Cardiac fibroblast (primary cell): Measurements from ENCODE around the gene NME7.
A peak's percentile ranks its signal among the peaks of the same experiment; 100 is the strongest.

ENCODE experiments used
- DNase-seq, 2 donors: peaks; one replicate each; pipeline versions ENCODE4 v3.0.0 to v3.0.0-alpha.2; 2010; ENCODE audit warnings: low read depth in 2 of 2
- H3K4me3 ChIP-seq, 2 donors: replicated peaks in 1 of 2; 1 replicate in 1 of 2; 2 replicates in 1 of 2; pipeline ENCODE4 v1.5.1; 2011; ENCODE audit warnings: low read depth in 2 of 2, low read length in 2 of 2, mild to moderate bottlenecking in 2 of 2, moderate library complexity in 1 of 2
- TF ChIP-seq, protein P1 (sequence below): IDR thresholded peaks from one replicate; pipeline ENCODE4 v1.5.1; 2011; ENCODE audit warnings: low read depth, mild to moderate bottlenecking, low read length, inconsistent platforms

Gene NME7

DNA sequence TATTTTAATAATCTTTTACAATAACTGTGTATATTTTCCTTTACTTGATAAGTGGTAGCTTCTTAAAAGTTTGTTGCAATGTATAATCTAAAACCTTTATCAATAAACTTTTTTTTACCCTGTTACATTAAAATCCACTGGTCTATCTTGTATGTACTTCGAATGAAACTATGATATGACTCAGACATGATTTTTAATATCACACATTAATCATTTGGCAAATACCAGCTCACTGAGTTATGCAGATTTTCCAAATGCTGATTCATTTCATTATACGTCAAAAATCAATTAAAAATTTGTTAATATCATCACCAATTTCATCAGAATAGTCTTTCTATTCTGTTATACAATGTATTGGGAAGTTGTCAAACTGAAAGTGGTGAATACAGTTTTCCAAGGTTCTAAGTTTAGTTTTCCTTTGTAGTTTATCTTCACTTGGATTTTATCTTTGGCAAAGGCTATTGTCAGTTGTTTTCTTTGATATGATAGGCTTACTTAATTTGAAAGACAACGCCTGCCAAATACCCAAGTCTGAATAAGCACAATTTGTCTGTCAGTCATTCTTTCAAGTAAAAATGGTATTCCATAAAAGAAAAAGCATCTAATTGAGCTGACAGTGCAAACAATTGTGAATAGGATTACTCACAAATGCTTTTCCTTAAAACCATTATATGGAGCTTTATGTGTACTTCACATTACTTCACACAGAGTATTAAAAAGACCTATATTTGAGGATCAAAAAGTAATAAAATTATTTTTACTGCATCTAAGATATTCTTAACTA, 127.0 kb downstream of the NME7 start:
- H3K4me3 ChIP-seq: no peak overlapping the region
- TF ChIP-seq, protein P1, sequence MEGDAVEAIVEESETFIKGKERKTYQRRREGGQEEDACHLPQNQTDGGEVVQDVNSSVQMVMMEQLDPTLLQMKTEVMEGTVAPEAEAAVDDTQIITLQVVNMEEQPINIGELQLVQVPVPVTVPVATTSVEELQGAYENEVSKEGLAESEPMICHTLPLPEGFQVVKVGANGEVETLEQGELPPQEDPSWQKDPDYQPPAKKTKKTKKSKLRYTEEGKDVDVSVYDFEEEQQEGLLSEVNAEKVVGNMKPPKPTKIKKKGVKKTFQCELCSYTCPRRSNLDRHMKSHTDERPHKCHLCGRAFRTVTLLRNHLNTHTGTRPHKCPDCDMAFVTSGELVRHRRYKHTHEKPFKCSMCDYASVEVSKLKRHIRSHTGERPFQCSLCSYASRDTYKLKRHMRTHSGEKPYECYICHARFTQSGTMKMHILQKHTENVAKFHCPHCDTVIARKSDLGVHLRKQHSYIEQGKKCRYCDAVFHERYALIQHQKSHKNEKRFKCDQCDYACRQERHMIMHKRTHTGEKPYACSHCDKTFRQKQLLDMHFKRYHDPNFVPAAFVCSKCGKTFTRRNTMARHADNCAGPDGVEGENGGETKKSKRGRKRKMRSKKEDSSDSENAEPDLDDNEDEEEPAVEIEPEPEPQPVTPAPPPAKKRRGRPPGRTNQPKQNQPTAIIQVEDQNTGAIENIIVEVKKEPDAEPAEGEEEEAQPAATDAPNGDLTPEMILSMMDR: no peak
- peak; percentile 10 to 42 for DNase-seq

DNA sequence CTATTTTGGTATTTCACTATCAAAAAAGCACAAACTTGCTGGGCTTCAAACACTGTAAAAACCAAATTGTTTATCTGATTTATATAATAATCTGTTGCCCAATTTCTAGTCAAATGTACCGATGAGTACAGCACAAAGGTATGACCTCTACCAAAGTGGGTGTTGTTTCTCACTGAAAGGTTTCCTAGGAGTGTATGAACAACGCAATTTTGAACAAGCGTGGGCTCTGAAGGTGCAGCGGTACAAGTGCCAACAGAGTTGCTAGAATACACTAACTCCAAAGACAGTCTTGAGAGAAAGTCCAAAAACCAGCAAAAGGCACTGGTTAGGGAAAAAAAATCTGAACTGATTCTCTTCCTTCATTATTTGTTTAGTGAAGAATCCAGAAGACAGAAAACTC, 130.7 kb downstream of the NME7 start:
- DNase-seq: no peak
- TF ChIP-seq, protein P1: no peak
- H3K4me3 ChIP-seq: no peak overlapping the region

DNA sequence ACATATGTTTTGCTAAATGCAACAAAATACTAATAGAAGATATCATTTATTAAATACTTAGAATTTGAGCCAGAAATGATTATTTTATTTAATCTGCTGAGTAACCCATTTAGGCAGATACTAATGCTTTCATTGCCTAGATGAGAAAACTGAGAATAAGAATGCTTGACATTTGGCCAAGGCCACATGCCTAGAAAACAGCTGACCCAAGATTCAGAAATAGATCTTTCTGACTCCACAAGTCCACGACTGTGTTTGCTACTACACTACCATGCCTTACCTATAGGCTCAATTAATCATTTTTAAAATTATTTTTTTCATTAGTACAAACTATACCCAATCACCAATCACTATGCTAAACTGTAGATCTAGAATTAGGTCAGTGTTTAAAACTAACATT, 131.5 kb downstream of the NME7 start:
- DNase-seq: peak; percentile 20 to 49
- H3K4me3 ChIP-seq: no peak overlapping the region
- TF ChIP-seq, protein P1: no peak

DNA sequence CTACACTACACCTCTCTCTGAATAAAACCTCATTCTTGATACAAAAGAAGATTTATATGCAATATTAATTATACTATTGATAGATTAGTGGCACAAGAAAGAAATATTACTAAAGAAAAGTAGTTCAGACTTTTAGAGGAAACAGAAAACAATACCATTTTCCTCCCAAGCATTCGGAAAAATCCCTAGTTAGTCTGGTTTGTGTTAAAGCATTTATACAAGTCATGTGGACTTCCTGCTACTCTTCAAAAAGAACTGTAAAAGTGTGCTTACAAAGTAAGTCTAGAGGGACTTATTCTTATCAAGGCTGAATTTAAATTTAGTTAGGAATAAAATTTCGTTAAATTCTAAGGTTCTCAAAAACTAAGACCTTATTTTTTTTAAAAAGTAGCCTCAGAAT, 132.0 kb downstream of the NME7 start:
- no peak overlapping the region for H3K4me3 ChIP-seq
- DNase-seq: no peak
- TF ChIP-seq, protein P1: no peak

DNA sequence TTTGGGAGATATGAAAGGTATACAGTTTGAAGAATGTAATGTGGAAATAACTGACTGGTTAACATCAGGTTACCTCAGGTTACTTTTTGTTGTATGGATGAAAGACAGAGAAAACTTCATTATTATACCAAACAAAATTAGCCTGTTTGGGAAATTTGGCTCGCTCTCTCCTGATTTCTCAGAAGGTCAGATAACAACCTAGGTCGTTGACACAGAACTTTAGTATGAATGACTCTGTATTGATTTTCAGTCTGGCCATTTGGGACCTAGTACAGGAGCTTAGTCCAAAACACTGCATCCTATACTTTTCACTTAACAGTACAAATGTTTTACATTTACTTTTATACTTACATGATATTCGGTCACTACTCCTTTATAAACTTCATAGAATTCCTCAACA, 132.8 kb downstream of the NME7 start:
- no peak for DNase-seq
- H3K4me3 ChIP-seq: no peak overlapping the region
- TF ChIP-seq, protein P1: no peak

DNA sequence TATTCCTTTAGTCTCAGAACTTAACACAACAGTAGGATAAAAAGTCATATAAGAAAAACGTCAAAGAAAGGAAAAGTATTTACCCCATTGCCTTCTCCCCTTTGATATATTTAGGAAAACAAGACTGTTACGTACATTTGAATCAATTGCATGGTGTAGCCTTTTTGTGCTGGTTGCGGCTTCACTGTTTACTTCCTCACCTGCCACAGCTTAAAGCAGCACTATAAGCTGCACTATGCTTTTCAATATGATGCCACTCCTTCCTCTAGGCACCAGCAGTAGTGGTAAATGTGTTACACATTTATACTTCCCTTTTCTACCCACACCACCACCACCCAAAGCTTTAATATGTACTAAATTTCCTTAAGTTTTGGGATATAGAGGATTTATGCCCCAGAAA, 150.0 kb downstream of the NME7 start:
- H3K4me3 ChIP-seq: no peak overlapping the region
- no peak for DNase-seq

More for the DNA sequence above, 150.0 kb downstream of the NME7 start:
- TF ChIP-seq, protein P1: no peak
